ENCODE data around the gene SSUH2. TPM values are rescaled to one million over a fixed set of nuclear protein-coding genes. Genes with fewer than 3 reads are reported as not detected.
"Not testable (repeated sequence)": the region's sequence is repeated elsewhere in the genome, so short reads cannot be mapped to it uniquely, and the experiment has no call there.

The SSUH2 gene, protein sequence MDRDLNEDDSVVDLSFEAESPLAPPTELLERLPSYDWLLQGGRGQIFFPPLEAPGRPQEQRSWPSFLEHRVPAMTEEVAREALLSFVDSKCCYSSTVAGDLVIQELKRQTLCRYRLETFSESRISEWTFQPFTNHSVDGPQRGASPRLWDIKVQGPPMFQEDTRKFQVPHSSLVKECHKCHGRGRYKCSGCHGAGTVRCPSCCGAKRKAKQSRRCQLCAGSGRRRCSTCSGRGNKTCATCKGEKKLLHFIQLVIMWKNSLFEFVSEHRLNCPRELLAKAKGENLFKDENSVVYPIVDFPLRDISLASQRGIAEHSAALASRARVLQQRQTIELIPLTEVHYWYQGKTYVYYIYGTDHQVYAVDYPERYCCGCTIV
- 0.39 TPM in 1 of 2 replicates, not detected in the other for total RNA-seq

DNA sequence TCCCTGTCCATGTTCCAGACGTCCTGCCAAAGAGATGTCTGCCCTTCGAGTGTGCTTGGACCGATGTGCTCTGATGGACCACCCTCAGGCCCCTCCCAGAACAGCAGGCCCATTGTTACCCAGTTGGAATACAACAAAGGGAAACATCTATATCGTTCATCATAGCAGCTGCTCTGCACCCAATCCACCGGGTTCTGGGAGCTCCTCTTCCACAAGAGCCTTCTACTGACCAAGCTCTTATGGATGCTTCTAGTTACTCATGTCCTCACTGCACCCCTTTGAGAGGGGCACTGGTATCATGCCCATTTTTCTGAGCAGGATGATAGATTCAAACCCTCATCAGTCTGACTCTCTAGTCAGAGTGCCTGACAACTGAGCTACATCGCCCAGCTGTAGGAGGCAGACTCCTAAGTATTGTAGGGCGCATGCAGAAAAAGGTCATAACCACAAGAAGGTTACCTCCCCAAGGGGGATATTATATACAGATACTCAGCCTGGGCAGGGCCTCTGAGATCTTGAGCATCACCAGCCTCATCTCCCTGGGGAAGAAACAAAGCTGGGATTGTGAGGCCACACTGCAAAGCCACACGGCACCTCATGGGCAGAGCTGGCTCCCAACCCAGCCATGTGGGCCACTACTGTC is at the start of gene SSUH2:
TSS of gene SSUH2 (minus strand) at position 51 of the 643 bp plus-strand sequence. CDS start at position 11, 40 bp downstream.
- POLR2A ChIA-PET = no interaction called here
- Mint-ChIP-seq H3K4me1 (no peaks in the 10 kb centered on the region), H3K9me3 (no peaks in the 10 kb centered on the region), H3K4me3 (no peak within 1 kb of the TSS), H3K36me3 (ENCODE audit: low read depth) (no peaks in the 10 kb centered on the region), H3K27ac (no peak within 1 kb of the TSS), H3K27me3 (peaks cover 5% of the 10 kb centered on the region)
- intact Hi-C loops (cut with micrococcal nuclease) = no loop called here
- TF ChIP-seq, protein P1, sequence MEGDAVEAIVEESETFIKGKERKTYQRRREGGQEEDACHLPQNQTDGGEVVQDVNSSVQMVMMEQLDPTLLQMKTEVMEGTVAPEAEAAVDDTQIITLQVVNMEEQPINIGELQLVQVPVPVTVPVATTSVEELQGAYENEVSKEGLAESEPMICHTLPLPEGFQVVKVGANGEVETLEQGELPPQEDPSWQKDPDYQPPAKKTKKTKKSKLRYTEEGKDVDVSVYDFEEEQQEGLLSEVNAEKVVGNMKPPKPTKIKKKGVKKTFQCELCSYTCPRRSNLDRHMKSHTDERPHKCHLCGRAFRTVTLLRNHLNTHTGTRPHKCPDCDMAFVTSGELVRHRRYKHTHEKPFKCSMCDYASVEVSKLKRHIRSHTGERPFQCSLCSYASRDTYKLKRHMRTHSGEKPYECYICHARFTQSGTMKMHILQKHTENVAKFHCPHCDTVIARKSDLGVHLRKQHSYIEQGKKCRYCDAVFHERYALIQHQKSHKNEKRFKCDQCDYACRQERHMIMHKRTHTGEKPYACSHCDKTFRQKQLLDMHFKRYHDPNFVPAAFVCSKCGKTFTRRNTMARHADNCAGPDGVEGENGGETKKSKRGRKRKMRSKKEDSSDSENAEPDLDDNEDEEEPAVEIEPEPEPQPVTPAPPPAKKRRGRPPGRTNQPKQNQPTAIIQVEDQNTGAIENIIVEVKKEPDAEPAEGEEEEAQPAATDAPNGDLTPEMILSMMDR (IDR thresholded peaks at IDR 0.05) = no peak
- DNase-seq = no peak
- CTCF ChIA-PET = no interaction called here
- no peak for ATAC-seq (ENCODE audit: low read depth)

GRCh38 chr3:8691295-8691694 is 46.7 kb upstream of the SSUH2 start:
- CTCF ChIA-PET; H3K27me3 Mint-ChIP-seq; H3K4me3 Mint-ChIP-seq; H3K4me1 Mint-ChIP-seq; intact Hi-C loops (cut with micrococcal nuclease); H3K9me3 Mint-ChIP-seq; ATAC-seq (ENCODE audit: low read depth); DNase-seq; H3K27ac Mint-ChIP-seq; POLR2A ChIA-PET; H3K36me3 Mint-ChIP-seq (ENCODE audit: low read depth): not testable (repeated sequence)

DNA sequence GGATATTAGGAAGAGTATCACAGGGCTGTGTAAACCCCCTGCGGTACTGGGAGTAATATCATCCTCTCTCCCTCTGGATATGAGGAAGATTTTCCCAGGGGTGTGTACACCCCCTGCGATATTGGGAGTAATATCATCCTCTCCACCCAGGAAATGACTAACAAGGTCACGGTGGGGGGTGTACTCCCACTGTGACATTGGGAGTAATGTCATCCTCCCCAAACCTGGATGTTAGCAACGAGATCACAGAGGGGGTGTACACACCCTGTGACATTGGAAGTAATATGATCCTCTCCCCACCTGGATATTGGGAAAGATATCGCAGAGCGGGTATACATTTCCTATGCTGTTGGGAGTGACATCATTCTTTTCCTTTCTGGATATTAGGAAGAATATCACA is 40.4 kb upstream of the SSUH2 start:
- POLR2A ChIA-PET; H3K4me1 Mint-ChIP-seq; DNase-seq; intact Hi-C loops (cut with micrococcal nuclease); H3K36me3 Mint-ChIP-seq (ENCODE audit: low read depth); ATAC-seq (ENCODE audit: low read depth); H3K9me3 Mint-ChIP-seq; H3K4me3 Mint-ChIP-seq; H3K27me3 Mint-ChIP-seq; CTCF ChIA-PET; H3K27ac Mint-ChIP-seq: not testable (repeated sequence)

GRCh38 chr3:8682850-8683574 is 38.4 kb upstream of the SSUH2 start:
- H3K4me1 Mint-ChIP-seq; ATAC-seq (ENCODE audit: low read depth); POLR2A ChIA-PET; H3K9me3 Mint-ChIP-seq; intact Hi-C loops (cut with micrococcal nuclease); DNase-seq; H3K27me3 Mint-ChIP-seq; H3K4me3 Mint-ChIP-seq; H3K36me3 Mint-ChIP-seq (ENCODE audit: low read depth); H3K27ac Mint-ChIP-seq; CTCF ChIA-PET: not testable (repeated sequence)

GRCh38 chr3:8681881-8682538 is 37.4 kb upstream of the SSUH2 start:
- H3K27me3 Mint-ChIP-seq; H3K9me3 Mint-ChIP-seq; H3K4me3 Mint-ChIP-seq; H3K36me3 Mint-ChIP-seq (ENCODE audit: low read depth); POLR2A ChIA-PET; ATAC-seq (ENCODE audit: low read depth); H3K4me1 Mint-ChIP-seq; H3K27ac Mint-ChIP-seq; intact Hi-C loops (cut with micrococcal nuclease); DNase-seq; CTCF ChIA-PET: not testable (repeated sequence)

DNA sequence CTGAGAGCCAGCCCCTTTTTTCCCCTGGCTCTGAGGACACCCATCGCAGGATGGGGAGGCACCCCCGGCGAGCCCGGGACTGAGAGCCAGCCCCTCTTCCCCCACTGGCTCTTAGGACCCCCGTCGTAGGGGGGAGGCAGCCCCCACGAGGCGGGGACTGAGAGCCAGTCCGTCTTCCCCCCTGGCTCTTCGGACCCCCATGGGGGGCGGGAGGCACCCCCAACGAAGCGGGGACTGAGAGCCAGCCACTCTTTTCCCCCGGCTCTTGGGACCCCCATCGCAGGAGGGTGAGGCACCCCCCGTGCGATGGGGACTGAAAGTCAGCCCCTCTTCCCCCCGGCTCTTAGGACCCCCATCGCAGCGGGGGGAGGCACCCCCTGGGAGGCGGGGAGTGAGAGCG is 36.8 kb upstream of the SSUH2 start:
- H3K4me1 Mint-ChIP-seq = peaks cover 3% of the 10 kb centered on the region
- POLR2A ChIA-PET = no interaction called here
- H3K9me3 Mint-ChIP-seq = no peaks in the 10 kb centered on the region
- no peaks in the 10 kb centered on the region for H3K36me3 Mint-ChIP-seq (ENCODE audit: low read depth)
- CTCF ChIA-PET = no interaction called here
- no peak overlapping the region for H3K27ac Mint-ChIP-seq
- DNase-seq (no peak), ATAC-seq (ENCODE audit: low read depth) (no peak)
- intact Hi-C loops (cut with micrococcal nuclease) = no loop called here
- H3K27me3 Mint-ChIP-seq = peaks cover 7% of the 10 kb centered on the region
- TF ChIP-seq, protein P1 (IDR thresholded peaks at IDR 0.05) = no peak
- no peak overlapping the region for H3K4me3 Mint-ChIP-seq

- H3K4me3 Mint-ChIP-seq; DNase-seq; intact Hi-C loops (cut with micrococcal nuclease); H3K4me1 Mint-ChIP-seq; H3K27me3 Mint-ChIP-seq; POLR2A ChIA-PET; H3K9me3 Mint-ChIP-seq; CTCF ChIA-PET; H3K36me3 Mint-ChIP-seq (ENCODE audit: low read depth); H3K27ac Mint-ChIP-seq; ATAC-seq (ENCODE audit: low read depth): not testable (repeated sequence)
These were observed 35.4 kb upstream of the SSUH2 start for GRCh38 chr3:8679817-8680553.

All from activated B cell treated with CpG ODN at 0.5 μM for 24 hours (primary cell).